GM23338 (cell line): Measurements from ENCODE around the gene WDR31. TPM values are rescaled to one million over a fixed set of nuclear protein-coding genes. Genes with fewer than 3 reads are reported as not detected.

Source experiments
- ATAC-seq: fragments of 200-7000 bp; cut with Tn5 transposase; 3 replicates; pipeline ENCODE4 v1.9.1; 2020
- DNase-seq: peaks from one replicate; pipeline ENCODE4 v3.0.0-alpha.2; 2015; ENCODE audit warnings: low spot score
- H2AFZ ChIP-seq: fragments of 200-600 bp; sonication (generic); 2 replicates; pipeline ENCODE4 v1.8.0; 2016; ENCODE audit warnings: antibody characterized with exemption, mild to moderate bottlenecking, moderate library complexity
- H3F3A ChIP-seq: fragments of 200-600 bp; sonication (generic); replicated peaks from 2 replicates; pipeline ENCODE4 v1.8.0; 2017; ENCODE audit warnings: antibody characterized with exemption, mixed run types, low read depth
- H3K27ac ChIP-seq: fragments of 200-600 bp; sonication (generic); 2 replicates; pipeline ENCODE4 v1.6.1; 2016; ENCODE audit warnings: low read depth
- H3K27me3 ChIP-seq: fragments of 200-600 bp; sonication (generic); 2 replicates; pipeline ENCODE4 v1.8.0; 2016; ENCODE audit warnings: mild to moderate bottlenecking, mixed run types, moderate library complexity; ENCODE audit not compliant: insufficient read depth
- H3K36me3 ChIP-seq: fragments of 200-600 bp; sonication (generic); 2 replicates; pipeline ENCODE4 v1.8.0; 2016; ENCODE audit warnings: mild to moderate bottlenecking; ENCODE audit not compliant: insufficient read depth
- H3K4me1 ChIP-seq: fragments of 200-600 bp; sonication (generic); 2 replicates; pipeline ENCODE4 v1.8.0; 2016; ENCODE audit warnings: mild to moderate bottlenecking, moderate library complexity; ENCODE audit not compliant: insufficient read depth
- H3K4me2 ChIP-seq: fragments of 200-600 bp; sonication (generic); 2 replicates; pipeline ENCODE4 v1.7.1; 2017; ENCODE audit warnings: mixed run types
- H3K4me3 ChIP-seq: fragments of 200-600 bp; sonication (generic); 2 replicates; pipeline ENCODE4 v1.6.1; 2016; ENCODE audit warnings: mixed run types
- H3K79me2 ChIP-seq: fragments of 200-600 bp; sonication (generic); replicated peaks from 2 replicates; pipeline ENCODE4 v1.8.0; 2017; ENCODE audit warnings: mild to moderate bottlenecking; ENCODE audit not compliant: insufficient read depth
- H3K9me2 ChIP-seq: fragments of 200-600 bp; sonication (generic); 2 replicates; pipeline ENCODE4 v1.8.0; 2017; ENCODE audit not compliant: insufficient read depth
- H4K20me1 ChIP-seq: fragments of 200-600 bp; sonication (generic); replicated peaks from 2 replicates; pipeline ENCODE4 v1.8.0; 2017; ENCODE audit warnings: mild to moderate bottlenecking; ENCODE audit not compliant: insufficient read depth
- H3K27ac Mint-ChIP-seq: 2 replicates; pipeline ENCODE4 v1.8.0; 2020; ENCODE audit warnings: inconsistent platforms, mild to moderate bottlenecking, moderate library complexity, mixed read lengths
- H3K27me3 Mint-ChIP-seq: 3 replicates; pipeline ENCODE4 v1.8.0; 2022; ENCODE audit warnings: low read depth, mild to moderate bottlenecking, moderate library complexity, mixed read lengths, inconsistent platforms; ENCODE audit not compliant: insufficient read depth, poor library complexity
- H3K36me3 Mint-ChIP-seq: 3 replicates; pipeline ENCODE4 v1.8.0; 2021; ENCODE audit warnings: low read depth, mild to moderate bottlenecking, inconsistent platforms, moderate library complexity, mixed read lengths
- H3K4me1 Mint-ChIP-seq: 3 replicates; pipeline ENCODE4 v1.8.0; 2020; ENCODE audit warnings: mild to moderate bottlenecking, inconsistent platforms, mixed read lengths
- H3K4me3 Mint-ChIP-seq: 3 replicates; pipeline ENCODE4 v1.8.0; 2021; ENCODE audit warnings: moderate library complexity, mild to moderate bottlenecking, inconsistent platforms, mixed read lengths
- H3K9me3 Mint-ChIP-seq: 3 replicates; pipeline ENCODE4 v1.8.0; 2020; ENCODE audit warnings: moderate library complexity, mild to moderate bottlenecking, inconsistent platforms, mixed read lengths
- CREB1 ChIP-seq: fragments of 250-450 bp; sonication (Bioruptor Pico); IDR thresholded peaks from 2 replicates; pipeline ENCODE4 v1.5.0; 2020; ENCODE audit warnings: low read depth, mild to moderate bottlenecking, moderate library complexity
- ETS1 ChIP-seq: IDR thresholded peaks from 2 replicates; pipeline ENCODE4 v1.6.1; 2016; ENCODE audit warnings: antibody characterized with exemption
- EZH2 ChIP-seq: fragments of 200-600 bp; sonication (generic); IDR thresholded peaks from one replicate; pipeline ENCODE4 v1.8.0; 2017; ENCODE audit warnings: antibody characterized with exemption, mild to moderate bottlenecking, low read depth; ENCODE audit not compliant: unreplicated experiment
- EZH2phosphoT487 ChIP-seq: fragments of 200-600 bp; sonication (generic); IDR thresholded peaks from one replicate; pipeline ENCODE4 v1.8.1; 2018; ENCODE audit warnings: antibody characterized with exemption; ENCODE audit not compliant: unreplicated experiment
- JUNB ChIP-seq: IDR thresholded peaks from one replicate; pipeline ENCODE4 v1.6.1; 2016; ENCODE audit warnings: antibody characterized with exemption; ENCODE audit not compliant: unreplicated experiment
- NANOG ChIP-seq: IDR thresholded peaks from 2 replicates; pipeline ENCODE4 v1.6.1; 2016; ENCODE audit warnings: antibody characterized with exemption, borderline replicate concordance
- POLR2AphosphoS5 ChIP-seq: IDR thresholded peaks from 2 replicates; pipeline ENCODE4 v1.6.1; 2016; ENCODE audit warnings: antibody characterized with exemption, low read depth
- STAT1 ChIP-seq: IDR thresholded peaks from one replicate; pipeline ENCODE4 v1.6.1; 2016; ENCODE audit warnings: antibody characterized with exemption; ENCODE audit not compliant: unreplicated experiment
- ZNF114 ChIP-seq: fragments of 250-450 bp; sonication (Bioruptor Pico); IDR thresholded peaks from 2 replicates; pipeline ENCODE4 v1.5.0; 2020; ENCODE audit warnings: mild to moderate bottlenecking, moderate library complexity
- ZNF331 ChIP-seq: fragments of 250-450 bp; sonication (Bioruptor Pico); IDR thresholded peaks from 2 replicates; pipeline ENCODE4 v1.5.0; 2020; ENCODE audit warnings: low read depth, mild to moderate bottlenecking, moderate library complexity
- ZNF462 ChIP-seq: fragments of 250-450 bp; sonication (Bioruptor Pico); IDR thresholded peaks from 2 replicates; pipeline ENCODE4 v1.5.0; 2020; ENCODE audit warnings: mild to moderate bottlenecking, moderate library complexity
- polyA plus RNA-seq: library from polyadenylated mRNA; unstranded; fragments of >200 nt; fragmentation: Nextera tagmentation; extraction: Ambion mirVana; gene quantifications from 2 replicates; pipeline ENCODE4 v1.2.1, GENCODE V29; 2016
- total RNA-seq: library from RNA; depleted of rRNA; stranded (reverse); fragments of >200 nt; shearing (Covaris generic); gene quantifications from 2 replicates; pipeline ENCODE4 v1.2.3, GENCODE V29; 2014
- TF ChIP-seq, protein P1 (sequence below), 2 experiments: fragments of 200-600 bp in 1 of 2; sonication (generic) in 1 of 2; conservative IDR thresholded peaks; 2 replicates each; pipeline versions ENCODE4 v1.5.1 to v1.6.1; 2016 to 2017; ENCODE audit warnings: antibody characterized with exemption in 2 of 2, low read depth in 2 of 2, mild to moderate bottlenecking in 2 of 2, moderate library complexity in 1 of 2

The WDR31 gene
- total and polyA plus RNA-seq, 2 experiments from 2014 or later = 0.13 to 0.63 TPM

GRCh38 chr9:113389451-113389850 is 49.4 kb upstream of the WDR31 start:
- no peak overlapping the region for H2AFZ ChIP-seq
- Mint-ChIP-seq H3K27me3 (peaks cover 5% of the 10 kb centered on the region), H3K4me3 (no peak overlapping the region), H3K27ac (no peak overlapping the region), H3K36me3 (peaks cover 11% of the 10 kb centered on the region; the same call in 2 of the 3 replicates), H3K4me1 (no peaks in the 10 kb centered on the region), H3K9me3 (no peaks in the 10 kb centered on the region)
- H3K79me2 ChIP-seq = no peaks in the 10 kb centered on the region
- no peak overlapping the region for H3K4me2 ChIP-seq
- H3K27me3 ChIP-seq = no peaks in the 10 kb centered on the region
- ATAC-seq = no peak
- no peak overlapping the region for H3K27ac ChIP-seq
- no peaks in the 10 kb centered on the region for H3K9me2 ChIP-seq
- no peaks in the 10 kb centered on the region for H3F3A ChIP-seq
- no peak for DNase-seq
- H3K4me3 ChIP-seq = no peak overlapping the region
- no peaks in the 10 kb centered on the region for H3K4me1 ChIP-seq
- H3K36me3 ChIP-seq = no peaks in the 10 kb centered on the region
- H4K20me1 ChIP-seq = peaks cover 2% of the 10 kb centered on the region; the same call in 1 of the 2 replicates
- TF ChIP-seq EZH2 = no peak
- no peak for TF ChIP-seq POLR2AphosphoS5

DNA sequence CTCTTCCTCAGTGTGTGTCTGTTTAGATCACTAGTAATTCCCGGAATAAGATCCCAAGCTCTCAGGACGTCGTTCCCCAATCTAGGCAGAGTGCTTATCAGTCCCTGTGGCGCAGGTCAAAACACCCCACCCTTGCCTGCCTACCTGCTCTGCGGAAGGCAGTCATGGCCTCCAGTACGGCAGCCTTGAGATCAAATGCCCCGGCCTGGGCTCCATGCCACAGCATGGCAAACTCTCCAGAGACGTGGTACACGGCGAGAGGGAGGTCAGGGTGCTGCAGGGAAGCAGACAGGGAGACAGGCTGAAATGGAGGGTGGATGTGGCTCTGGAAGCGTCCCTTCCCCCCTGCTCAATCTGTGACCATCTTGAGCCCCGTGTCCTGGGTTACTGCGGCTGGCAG is 48.8 kb upstream of the WDR31 start:
- Histone ChIP-seq H4K20me1 (peaks cover 2% of the 10 kb centered on the region; the same call in 1 of the 2 replicates), H3K79me2 (no peaks in the 10 kb centered on the region), H3K27ac (no peak overlapping the region), H3F3A (no peaks in the 10 kb centered on the region), H3K9me2 (no peaks in the 10 kb centered on the region), H3K36me3 (no peaks in the 10 kb centered on the region), H3K27me3 (no peaks in the 10 kb centered on the region), H3K4me1 (no peaks in the 10 kb centered on the region), H3K4me2 (no peak overlapping the region), H3K4me3 (no peak overlapping the region), H2AFZ (no peak overlapping the region)
- ATAC-seq (no peak), DNase-seq (no peak)
- Mint-ChIP-seq H3K27ac (no peak overlapping the region), H3K27me3 (peaks cover 5% of the 10 kb centered on the region), H3K9me3 (no peaks in the 10 kb centered on the region), H3K4me1 (no peaks in the 10 kb centered on the region), H3K36me3 (peaks cover 11% of the 10 kb centered on the region; the same call in 2 of the 3 replicates), H3K4me3 (no peak overlapping the region)
- TF ChIP-seq POLR2AphosphoS5 (no peak), NANOG (no peak), EZH2 (no peak), CREB1 (CRISPR knock-in tag) (no peak), ETS1 (no peak), EZH2phosphoT487 (no peak), ZNF114 (CRISPR knock-in tag) (no peak), ZNF462 (CRISPR knock-in tag) (no peak), STAT1 (no peak), ZNF331 (CRISPR knock-in tag) (no peak), JUNB (no peak)
- TF ChIP-seq, protein P1, sequence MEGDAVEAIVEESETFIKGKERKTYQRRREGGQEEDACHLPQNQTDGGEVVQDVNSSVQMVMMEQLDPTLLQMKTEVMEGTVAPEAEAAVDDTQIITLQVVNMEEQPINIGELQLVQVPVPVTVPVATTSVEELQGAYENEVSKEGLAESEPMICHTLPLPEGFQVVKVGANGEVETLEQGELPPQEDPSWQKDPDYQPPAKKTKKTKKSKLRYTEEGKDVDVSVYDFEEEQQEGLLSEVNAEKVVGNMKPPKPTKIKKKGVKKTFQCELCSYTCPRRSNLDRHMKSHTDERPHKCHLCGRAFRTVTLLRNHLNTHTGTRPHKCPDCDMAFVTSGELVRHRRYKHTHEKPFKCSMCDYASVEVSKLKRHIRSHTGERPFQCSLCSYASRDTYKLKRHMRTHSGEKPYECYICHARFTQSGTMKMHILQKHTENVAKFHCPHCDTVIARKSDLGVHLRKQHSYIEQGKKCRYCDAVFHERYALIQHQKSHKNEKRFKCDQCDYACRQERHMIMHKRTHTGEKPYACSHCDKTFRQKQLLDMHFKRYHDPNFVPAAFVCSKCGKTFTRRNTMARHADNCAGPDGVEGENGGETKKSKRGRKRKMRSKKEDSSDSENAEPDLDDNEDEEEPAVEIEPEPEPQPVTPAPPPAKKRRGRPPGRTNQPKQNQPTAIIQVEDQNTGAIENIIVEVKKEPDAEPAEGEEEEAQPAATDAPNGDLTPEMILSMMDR (conservative IDR thresholded peaks at IDR 0.05; ENCODE audit: low read depth in 2 of 2) = no peak
